ENCODE results near the gene ATP1A3.
"Not testable (repeated sequence)": the region's sequence is repeated elsewhere in the genome, so short reads cannot be mapped to it uniquely, and the experiment has no call there.

The ATP1A3 gene

DNA sequence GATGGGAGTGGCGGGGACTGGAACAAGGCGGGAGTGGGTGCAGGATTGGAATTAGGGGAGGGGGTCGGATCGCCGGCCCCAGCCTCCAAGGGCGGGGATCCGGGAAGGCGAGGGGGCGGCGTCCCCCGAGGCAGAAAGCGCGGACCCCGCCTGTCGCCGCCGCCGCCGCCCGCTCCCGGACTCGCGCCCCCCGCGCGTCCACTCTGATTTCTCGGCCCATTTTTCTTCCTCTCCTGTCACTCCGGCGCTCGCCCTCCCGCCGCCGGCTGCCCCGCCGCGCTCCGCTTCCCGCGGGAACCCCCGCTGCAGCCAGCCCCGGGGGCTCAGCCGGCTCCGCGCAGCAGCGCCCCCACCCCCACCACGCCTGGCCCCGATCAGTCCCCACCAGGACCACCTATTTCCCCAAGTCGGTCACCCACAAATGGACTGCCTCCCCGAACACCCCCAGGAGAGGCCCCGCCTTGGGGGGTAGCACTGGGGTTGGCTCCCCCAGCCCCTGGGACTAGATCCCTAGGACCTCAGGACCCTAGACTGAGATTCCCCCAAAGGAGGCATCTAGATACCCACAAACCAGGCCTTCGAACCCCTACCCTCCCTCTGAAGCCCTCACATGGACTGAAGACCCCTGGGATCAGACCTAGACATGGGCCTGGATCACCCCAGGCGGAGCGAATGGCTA lies 53.2 kb downstream of the ATP1A3 start:
- peak overlapping the region; percentile 42 for H3K4me3 ChIP-seq (ENCODE audit: severe bottlenecking)
- peak overlapping the region; percentile 6 for H3K27ac ChIP-seq (ENCODE audit: poor library complexity, severe bottlenecking)
- no peak for ATAC-seq (ENCODE audit: low read depth)
- no peaks in the 10 kb centered on the region for H3K9me3 ChIP-seq (ENCODE audit: severe bottlenecking)
- peaks cover 4% of the 10 kb centered on the region for H3K4me1 ChIP-seq (ENCODE audit: insufficient read depth, poor library complexity, severe bottlenecking)
- TF ChIP-seq, protein P1, sequence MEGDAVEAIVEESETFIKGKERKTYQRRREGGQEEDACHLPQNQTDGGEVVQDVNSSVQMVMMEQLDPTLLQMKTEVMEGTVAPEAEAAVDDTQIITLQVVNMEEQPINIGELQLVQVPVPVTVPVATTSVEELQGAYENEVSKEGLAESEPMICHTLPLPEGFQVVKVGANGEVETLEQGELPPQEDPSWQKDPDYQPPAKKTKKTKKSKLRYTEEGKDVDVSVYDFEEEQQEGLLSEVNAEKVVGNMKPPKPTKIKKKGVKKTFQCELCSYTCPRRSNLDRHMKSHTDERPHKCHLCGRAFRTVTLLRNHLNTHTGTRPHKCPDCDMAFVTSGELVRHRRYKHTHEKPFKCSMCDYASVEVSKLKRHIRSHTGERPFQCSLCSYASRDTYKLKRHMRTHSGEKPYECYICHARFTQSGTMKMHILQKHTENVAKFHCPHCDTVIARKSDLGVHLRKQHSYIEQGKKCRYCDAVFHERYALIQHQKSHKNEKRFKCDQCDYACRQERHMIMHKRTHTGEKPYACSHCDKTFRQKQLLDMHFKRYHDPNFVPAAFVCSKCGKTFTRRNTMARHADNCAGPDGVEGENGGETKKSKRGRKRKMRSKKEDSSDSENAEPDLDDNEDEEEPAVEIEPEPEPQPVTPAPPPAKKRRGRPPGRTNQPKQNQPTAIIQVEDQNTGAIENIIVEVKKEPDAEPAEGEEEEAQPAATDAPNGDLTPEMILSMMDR (IDR thresholded peaks at IDR 0.05; ENCODE audit: poor library complexity, severe bottlenecking), result no peak
- H3K27me3 ChIP-seq (ENCODE audit: insufficient read depth, poor library complexity, severe bottlenecking), result peaks cover 6% of the 10 kb centered on the region
- H3K36me3 ChIP-seq (ENCODE audit: low read depth), result no peaks in the 10 kb centered on the region
- DNase-seq (ENCODE audit: low spot score), result no peak

DNA sequence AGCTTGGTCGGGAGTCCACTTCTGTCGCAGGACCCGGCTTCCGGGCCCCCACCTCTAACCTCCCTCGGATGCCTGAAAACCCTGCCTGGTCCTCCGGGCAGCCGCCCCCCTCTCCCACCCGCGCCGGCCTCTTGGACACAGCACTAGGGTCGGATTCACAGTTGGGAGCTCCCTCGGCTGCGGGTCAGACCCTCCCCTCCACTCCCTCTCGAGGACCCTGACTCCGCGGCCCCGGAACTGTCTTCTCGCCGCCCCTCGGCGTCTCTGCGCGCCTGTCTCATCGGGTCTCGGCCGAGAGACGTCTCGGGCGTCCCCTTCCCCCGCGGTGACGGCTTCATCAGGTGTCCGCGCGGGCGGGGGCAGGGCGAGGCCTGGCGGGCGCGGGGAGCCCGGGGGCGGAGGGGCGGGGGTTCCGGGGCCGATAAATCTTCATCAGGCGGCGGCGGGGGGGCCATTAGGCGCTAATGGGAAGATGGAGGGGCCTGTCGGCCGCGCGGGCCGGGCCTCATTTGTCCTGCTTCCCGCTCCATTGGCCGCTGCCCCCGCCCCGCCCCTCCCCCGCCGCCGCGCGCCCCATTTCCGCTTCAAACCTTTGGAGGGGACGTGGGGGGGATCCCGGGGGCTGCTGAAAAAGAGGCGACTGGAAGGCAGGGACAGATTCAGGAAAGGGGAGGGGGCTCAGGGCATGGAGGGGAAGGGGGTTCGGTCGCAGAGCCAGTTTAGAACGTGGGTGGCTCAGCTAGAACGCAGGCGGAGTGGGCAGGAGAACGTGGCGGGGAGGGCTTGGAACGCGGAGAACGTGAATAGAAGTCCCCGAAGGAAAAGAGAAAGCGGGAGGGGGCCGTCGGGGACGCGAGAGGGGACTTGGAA lies 53.9 kb downstream of the ATP1A3 start:
- no peaks in the 10 kb centered on the region for H3K9me3 ChIP-seq (ENCODE audit: severe bottlenecking)
- TF ChIP-seq, protein P1 (IDR thresholded peaks at IDR 0.05; ENCODE audit: poor library complexity, severe bottlenecking), result no peak
- DNase-seq (ENCODE audit: low spot score) (no peak), ATAC-seq (ENCODE audit: low read depth) (no peak)
- peak overlapping the region; percentile 42 for H3K4me3 ChIP-seq (ENCODE audit: severe bottlenecking)
- peaks cover 4% of the 10 kb centered on the region for H3K4me1 ChIP-seq (ENCODE audit: insufficient read depth, poor library complexity, severe bottlenecking)
- H3K27ac ChIP-seq (ENCODE audit: poor library complexity, severe bottlenecking), result peak overlapping the region; percentile 6
- peaks cover 12% of the 10 kb centered on the region for H3K27me3 ChIP-seq (ENCODE audit: insufficient read depth, poor library complexity, severe bottlenecking)
- H3K36me3 ChIP-seq (ENCODE audit: low read depth), result no peaks in the 10 kb centered on the region

DNA sequence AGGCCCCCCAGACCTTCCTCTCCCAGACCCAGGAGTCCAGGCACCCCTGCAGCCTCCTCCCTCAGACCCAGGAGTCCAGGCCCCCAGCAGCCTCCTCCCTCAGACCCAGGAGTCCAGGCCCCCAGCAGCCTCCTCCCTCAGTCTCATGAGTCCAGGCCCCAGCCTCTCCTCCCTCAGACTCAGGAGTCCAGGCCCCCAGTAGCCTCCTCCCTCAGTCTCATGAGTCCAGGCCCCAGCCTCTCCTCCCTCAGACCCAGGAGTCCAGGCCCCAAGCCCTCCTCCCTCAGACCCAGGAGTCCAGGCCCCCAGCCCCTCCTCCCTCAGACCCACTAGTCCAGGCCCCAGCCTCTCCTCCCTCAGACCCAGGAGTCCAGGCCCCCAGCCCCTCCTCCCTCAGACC lies 54.8 kb downstream of the ATP1A3 start:
- H3K27me3 ChIP-seq (ENCODE audit: insufficient read depth, poor library complexity, severe bottlenecking), result peaks cover 14% of the 10 kb centered on the region
- DNase-seq (ENCODE audit: low spot score); H3K36me3 ChIP-seq (ENCODE audit: low read depth); H3K4me1 ChIP-seq (ENCODE audit: insufficient read depth, poor library complexity, severe bottlenecking); H3K9me3 ChIP-seq (ENCODE audit: severe bottlenecking); H3K27ac ChIP-seq (ENCODE audit: poor library complexity, severe bottlenecking); H3K4me3 ChIP-seq (ENCODE audit: severe bottlenecking); ATAC-seq (ENCODE audit: low read depth): not testable (repeated sequence)

DNA sequence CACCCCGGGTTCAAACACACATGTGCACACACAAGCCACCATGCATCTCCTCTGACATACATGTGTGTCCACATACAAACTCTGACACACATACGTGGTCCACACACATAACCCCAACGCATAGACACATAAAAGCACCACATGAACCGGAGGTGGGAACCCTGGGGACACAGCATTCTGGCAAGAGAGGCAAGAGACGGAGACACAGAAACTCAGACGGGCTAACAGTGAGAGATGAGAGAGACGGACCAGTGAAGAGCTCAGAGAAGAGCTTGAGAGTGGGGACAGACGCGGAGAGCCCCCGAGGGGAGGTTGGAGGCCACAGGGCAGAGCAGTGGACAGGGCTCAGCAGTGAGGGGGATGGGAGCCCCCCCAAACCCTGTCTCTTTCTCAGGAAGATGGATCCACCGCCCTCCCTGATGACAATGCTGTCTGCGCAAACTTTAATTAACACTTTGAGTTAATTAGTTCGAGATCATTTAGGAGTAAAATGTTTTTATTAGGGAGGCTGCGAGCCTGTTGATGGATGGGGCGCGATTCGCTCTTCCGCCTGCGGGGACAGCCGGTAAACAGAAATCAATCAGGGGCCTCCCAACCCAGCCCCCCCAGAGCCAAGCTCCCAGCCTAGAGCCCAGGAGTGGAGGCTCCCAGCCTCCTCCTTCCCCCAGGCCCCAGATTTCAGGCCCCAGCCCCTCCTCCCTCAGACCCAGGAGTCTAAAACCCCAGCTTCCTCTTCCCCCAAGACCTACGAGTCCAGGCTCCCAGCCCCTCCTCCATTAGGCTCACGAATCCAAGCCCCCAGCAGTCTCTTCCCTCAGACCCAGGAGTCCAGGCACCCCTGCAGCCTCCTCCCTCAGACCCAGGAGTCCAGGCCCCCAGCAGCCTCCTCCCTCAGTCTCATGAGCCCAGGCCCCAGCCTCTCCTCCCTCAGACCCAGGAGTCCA lies 56.2 kb downstream of the ATP1A3 start:
- no peak overlapping the region for H3K4me3 ChIP-seq (ENCODE audit: severe bottlenecking)
- H3K27ac ChIP-seq (ENCODE audit: poor library complexity, severe bottlenecking), result no peak overlapping the region
- H3K36me3 ChIP-seq (ENCODE audit: low read depth), result no peaks in the 10 kb centered on the region
- H3K27me3 ChIP-seq (ENCODE audit: insufficient read depth, poor library complexity, severe bottlenecking), result peaks cover 25% of the 10 kb centered on the region
- no peak for DNase-seq (ENCODE audit: low spot score)
- no peak for ATAC-seq (ENCODE audit: low read depth)
- TF ChIP-seq, protein P1 (IDR thresholded peaks at IDR 0.05; ENCODE audit: poor library complexity, severe bottlenecking), result no peak
- peaks cover 4% of the 10 kb centered on the region for H3K4me1 ChIP-seq (ENCODE audit: insufficient read depth, poor library complexity, severe bottlenecking)
- H3K9me3 ChIP-seq (ENCODE audit: severe bottlenecking), result no peaks in the 10 kb centered on the region

DNA sequence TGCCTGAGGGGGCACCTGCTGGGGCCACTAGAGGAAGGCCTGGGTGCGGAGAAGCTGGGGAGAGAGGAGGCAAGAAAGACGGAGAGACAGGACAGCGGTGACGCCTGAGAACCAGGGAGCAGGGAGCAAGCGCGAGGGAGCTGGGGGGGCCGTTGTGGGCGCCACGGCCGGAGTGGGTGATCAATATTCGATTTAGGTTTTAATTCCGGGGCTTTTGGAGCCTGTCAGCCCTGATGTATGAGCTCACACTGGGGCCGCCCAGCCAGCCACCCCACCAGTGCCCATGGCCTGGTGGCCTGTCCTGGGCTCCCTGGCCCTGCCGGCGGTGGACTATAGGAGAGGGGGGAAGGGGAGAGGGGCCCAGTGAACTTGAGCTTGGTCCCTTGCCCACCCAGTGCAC lies 57.1 kb downstream of the ATP1A3 start:
- Histone ChIP-seq H3K27ac (ENCODE audit: poor library complexity, severe bottlenecking) (no peak overlapping the region), H3K27me3 (ENCODE audit: insufficient read depth, poor library complexity, severe bottlenecking) (peaks cover 34% of the 10 kb centered on the region), H3K9me3 (ENCODE audit: severe bottlenecking) (no peaks in the 10 kb centered on the region), H3K4me3 (ENCODE audit: severe bottlenecking) (no peak overlapping the region), H3K36me3 (ENCODE audit: low read depth) (no peaks in the 10 kb centered on the region), H3K4me1 (ENCODE audit: insufficient read depth, poor library complexity, severe bottlenecking) (peaks cover 4% of the 10 kb centered on the region)
- ATAC-seq (ENCODE audit: low read depth) (no peak), DNase-seq (ENCODE audit: low spot score) (no peak)
- TF ChIP-seq, protein P1 (IDR thresholded peaks at IDR 0.05; ENCODE audit: poor library complexity, severe bottlenecking), result no peak
